Transverse colon (tissue), 3 donors: ENCODE measurements around the gene RELL2.

Experiments
- CTCF ChIP-seq, 5 experiments: fragments of 200-600 bp in 3 of 5; fragments of 450-650 bp in 2 of 5; sonication (generic) in 3 of 5; IDR thresholded peaks; 1 replicate in 2 of 5; 2 replicates in 3 of 5; pipeline ENCODE4 v1.5.1; 2016 to 2017; ENCODE audit warnings: antibody characterized with exemption in 5 of 5, inconsistent platforms in 3 of 5, mild to moderate bottlenecking in 2 of 5, moderate library complexity in 1 of 5
- POLR2A ChIP-seq: fragments of 450-650 bp; IDR thresholded peaks from one replicate; pipeline ENCODE4 v1.6.1; 2016; ENCODE audit warnings: antibody characterized with exemption, mild to moderate bottlenecking, moderate library complexity

- TF ChIP-seq CTCF (IDR thresholded peaks at IDR 0.05), result no peak
- TF ChIP-seq POLR2A, result no peak
Observed at GRCh38 chr5:141681295-141681694, 44.5 kb downstream of the RELL2 start.
